Ovary (tissue), 10 donors: ENCODE measurements around the gene ZC3HAV1. TPM values are rescaled to one million over a fixed set of nuclear protein-coding genes. Genes with fewer than 3 reads are reported as not detected.

ENCODE experiments used
- DNase-seq, 5 donors: peaks; one replicate each; pipeline ENCODE4 v3.0.0-alpha.2; 2019 to 2020
- H3K27ac ChIP-seq, 2 donors: fragments of 200-600 bp; one replicate each; pipeline versions ENCODE4 v1.5.1 to v1.8.0; 2019 to 2022
- H3K27me3 ChIP-seq: fragments of 200-600 bp; one replicate; pipeline ENCODE4 v1.8.0; 2022
- H3K36me3 ChIP-seq: fragments of 200-600 bp; sonication (generic); one replicate; pipeline ENCODE4 v1.5.1; 2019
- H3K4me1 ChIP-seq: one replicate; pipeline ENCODE4 v1.8.1; 2013; ENCODE audit warnings: mild to moderate bottlenecking, moderate library complexity; ENCODE audit not compliant: insufficient read depth
- H3K4me3 ChIP-seq: fragments of 200-600 bp; sonication (generic); one replicate; pipeline ENCODE4 v1.5.1; 2017
- H3K9me3 ChIP-seq, 2 donors: fragments of 200-600 bp in 1 of 2; sonication (generic) in 1 of 2; one replicate each; pipeline versions ENCODE4 v1.5.1 to v1.8.1; 2013 to 2019; ENCODE audit warnings: mild to moderate bottlenecking in 1 of 2, moderate library complexity in 1 of 2
- EP300 ChIP-seq: sonication (generic); formaldehyde crosslinking; IDR thresholded peaks from one replicate; pipeline ENCODE4 v1.6.1; 2017; ENCODE audit warnings: antibody characterized with exemption
- POLR2A ChIP-seq: fragments of 450-650 bp; IDR thresholded peaks from one replicate; pipeline ENCODE4 v1.6.1; 2017; ENCODE audit warnings: antibody characterized with exemption, mild to moderate bottlenecking, moderate library complexity
- WGBS, 3 donors: extraction: QIAGEN DNeasy Blood & Tissue Kit in 1 of 3; methylation state at CpG; one replicate each; pipeline versions ENCODE4 v1.1.5 to v1.1.7; 2013 to 2017; 5-methylcytosine and 5-hydroxymethylcytosine counted together
- intact Hi-C, 4 donors: fragments of 100-400 bp; cut with DNase I; formaldehyde crosslinking; loops; one replicate each; pipeline versions ENCODE4 v1.11.0 to v1.15.1; 2022 to 2023
- long read RNA-seq, 3 donors: library from polyadenylated mRNA in 2 of 3; unstranded in 2 of 3; transcript quantifications; one replicate each; pipeline ENCODE4 v2.0.0 and lab custom pipeline, GENCODE V29; 2021 to 2026
- polyA plus RNA-seq, 2 donors: library from polyadenylated mRNA; stranded (reverse); fragments of 200-250 nt in 1 of 2; fragments of 350-450 nt in 1 of 2; fragmentation: Illumina TruSeq in 1 of 2; extraction: RNeasy Lipid Tissue Mini Kit (QIAGEN cat#74804) in 1 of 2; gene quantifications; one replicate each; pipeline ENCODE4 v1.2.3, GENCODE V29; 2013 to 2014
- total RNA-seq, 7 donors: library from RNA; depleted of rRNA in 2 of 7; stranded (reverse); fragments of >200 nt in 2 of 7; fragmentation: NEBNext Ultra II Directional in 3 of 7; extraction: Animal tissue kit (Norgen Biotek cat#: 25700) in 3 of 7; gene quantifications; one replicate each; pipeline versions ENCODE4 v1.1.0 to v1.2.4, GENCODE V29; 2016 to 2023
- TF ChIP-seq, protein P1 (sequence below), 3 donors: fragments of 450-650 bp in 2 of 3; fragments of 200-600 bp in 1 of 3; IDR thresholded peaks; one replicate each; pipeline versions ENCODE4 v1.5.1 to v1.8.0; 2016 to 2022; ENCODE audit warnings: antibody characterized with exemption in 3 of 3, mild to moderate bottlenecking in 1 of 3
- donor health status: DM: no; HTN: no; CAD: no; lungs with moderate emphysema.
- donor health status: DM: no; HTN: no; CAD: no.
- donor health status: Bipolar disorder and iron deficiency.
- donor health status: DM: yes; HTN: yes; CAD: no.
- donor health status: DM: no; HTN: no; CAD: no.
- donor health status: DM: yes; HTN: yes; CAD: no.

Gene ZC3HAV1
- total RNA-seq (10 to 100 TPM; 17.5 to 36.2 (median 25.0) TPM), polyA plus RNA-seq (10 to 100 TPM in 1 of 2 donors, 1 to 10 TPM in 1; 8.5 to 47.6 TPM)
- long read RNA-seq, donor 1, full-length matches to known transcripts: 2 of 37 reads
- long read RNA-seq, donor 1, partial matches to known transcripts: 25 of 37 reads
- long read RNA-seq, donor 1, other reads (novel, unspliced or antisense): 10 of 37 reads
- long read RNA-seq, donor 2, full-length matches to known transcripts: 1 of 1 reads
- long read RNA-seq, donor 2, partial matches to known transcripts: 0 of 1 reads
- long read RNA-seq, donor 2, other reads (novel, unspliced or antisense): 0 of 1 reads
- long read RNA-seq, donor 3, partial matches to known transcripts: 3 of 11 reads
- long read RNA-seq, donor 3, other reads (novel, unspliced or antisense): 4 of 11 reads

GRCh38 chr7:139109188-139109982, at the start of gene ZC3HAV1:
Gene ZC3HAV1, minus strand, starts transcription at chr7:139109720. Its CDS starts 389 bp downstream, at chr7:139109331.
- intact Hi-C loops: no loop called here
- peaks cover 6% of the 10 kb centered on the region for H3K4me1 ChIP-seq
- WGBS, 3 donors: 0 to 1% (median 1%) methylated on average over 55 to 68 of the region's 68 CpGs

GRCh38 chr7:139153832-139154231, 44.3 kb upstream of the ZC3HAV1 start:
- H3K36me3 ChIP-seq: no peaks in the 10 kb centered on the region
- DNase-seq: no peak
- 23 to 49% (median 25%) methylated on average over 2 of the region's 2 CpGs for WGBS, 3 donors
- no peak overlapping the region for H3K4me3 ChIP-seq
- no peaks in the 10 kb centered on the region for H3K9me3 ChIP-seq
- H3K27me3 ChIP-seq: no peaks in the 10 kb centered on the region
- intact Hi-C loops: no loop called here
- no peaks in the 10 kb centered on the region for H3K4me1 ChIP-seq
- no peak overlapping the region for H3K27ac ChIP-seq
- no peak for TF ChIP-seq EP300
- no peak for TF ChIP-seq POLR2A
- TF ChIP-seq, protein P1, sequence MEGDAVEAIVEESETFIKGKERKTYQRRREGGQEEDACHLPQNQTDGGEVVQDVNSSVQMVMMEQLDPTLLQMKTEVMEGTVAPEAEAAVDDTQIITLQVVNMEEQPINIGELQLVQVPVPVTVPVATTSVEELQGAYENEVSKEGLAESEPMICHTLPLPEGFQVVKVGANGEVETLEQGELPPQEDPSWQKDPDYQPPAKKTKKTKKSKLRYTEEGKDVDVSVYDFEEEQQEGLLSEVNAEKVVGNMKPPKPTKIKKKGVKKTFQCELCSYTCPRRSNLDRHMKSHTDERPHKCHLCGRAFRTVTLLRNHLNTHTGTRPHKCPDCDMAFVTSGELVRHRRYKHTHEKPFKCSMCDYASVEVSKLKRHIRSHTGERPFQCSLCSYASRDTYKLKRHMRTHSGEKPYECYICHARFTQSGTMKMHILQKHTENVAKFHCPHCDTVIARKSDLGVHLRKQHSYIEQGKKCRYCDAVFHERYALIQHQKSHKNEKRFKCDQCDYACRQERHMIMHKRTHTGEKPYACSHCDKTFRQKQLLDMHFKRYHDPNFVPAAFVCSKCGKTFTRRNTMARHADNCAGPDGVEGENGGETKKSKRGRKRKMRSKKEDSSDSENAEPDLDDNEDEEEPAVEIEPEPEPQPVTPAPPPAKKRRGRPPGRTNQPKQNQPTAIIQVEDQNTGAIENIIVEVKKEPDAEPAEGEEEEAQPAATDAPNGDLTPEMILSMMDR (IDR thresholded peaks at IDR 0.05): no peak

More at GRCh38 chr7:139109188-139109982, at the start of gene ZC3HAV1:
- peak; percentile 83 to 90 (median 84) for DNase-seq
- H3K27ac ChIP-seq: peak within 1 kb of the TSS; percentile 93 to 99
- H3K27me3 ChIP-seq: no peaks in the 10 kb centered on the region
- peak within 1 kb of the TSS; percentile 67 for H3K4me3 ChIP-seq
- no peaks in the 10 kb centered on the region for H3K36me3 ChIP-seq
- no peaks in the 10 kb centered on the region for H3K9me3 ChIP-seq
- TF ChIP-seq EP300 (no peak), POLR2A (peak; percentile 70)
- TF ChIP-seq, protein P1 (IDR thresholded peaks at IDR 0.05): peak in 2 of 3 donors; percentile 10 to 27

DNA sequence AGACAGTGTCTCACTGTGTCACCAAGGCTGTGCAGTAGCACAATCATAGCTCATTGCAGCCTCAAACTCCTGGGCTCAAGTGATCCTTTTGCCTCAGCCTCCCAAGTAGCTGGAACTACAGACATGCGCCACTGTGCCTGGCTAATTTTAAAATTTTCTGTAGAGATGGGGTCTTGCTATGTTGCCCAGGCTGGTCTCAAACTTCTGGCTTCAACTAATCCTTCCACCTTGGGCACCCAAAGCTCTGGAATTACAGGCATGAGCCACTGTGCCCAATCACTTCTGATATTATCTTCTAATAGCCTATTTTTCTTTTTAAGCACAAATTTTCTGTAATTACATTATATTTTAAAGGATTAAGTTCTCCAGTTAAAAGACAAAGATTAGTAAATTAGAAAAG, 42.6 kb upstream of the ZC3HAV1 start:
- no peak overlapping the region for H3K4me3 ChIP-seq
- no peaks in the 10 kb centered on the region for H3K27me3 ChIP-seq
- H3K36me3 ChIP-seq: no peaks in the 10 kb centered on the region
- DNase-seq: no peak
- no peak for TF ChIP-seq POLR2A
- no peak for TF ChIP-seq EP300
- TF ChIP-seq, protein P1 (IDR thresholded peaks at IDR 0.05): no peak
- intact Hi-C loops: no loop called here
- H3K9me3 ChIP-seq: no peaks in the 10 kb centered on the region
- WGBS, 3 donors: 96 to 97% (median 96%) methylated on average over 1 of the region's 1 CpG
- H3K27ac ChIP-seq: no peak overlapping the region
- no peaks in the 10 kb centered on the region for H3K4me1 ChIP-seq

GRCh38 chr7:139139150-139139549, 29.6 kb upstream of the ZC3HAV1 start:
- no peak for TF ChIP-seq EP300
- Histone ChIP-seq H3K27ac (no peak overlapping the region), H3K36me3 (peaks cover 3% of the 10 kb centered on the region), H3K4me3 (no peak overlapping the region), H3K27me3 (no peaks in the 10 kb centered on the region), H3K4me1 (no peaks in the 10 kb centered on the region), H3K9me3 (no peaks in the 10 kb centered on the region)
- 45 to 57% (median 52%) methylated on average over 4 of the region's 4 CpGs for WGBS, 3 donors
- DNase-seq: no peak
- intact Hi-C loops: no loop called here
